GM19193 (cell line): ENCODE data around the gene SLC25A34.

Experiments
- POLR2A ChIP-seq: IDR thresholded peaks from 4 replicates; pipeline ENCODE4 v1.6.1; 2011; ENCODE audit not compliant: insufficient read depth, insufficient read length; ENCODE audit errors: extremely low read depth

The SLC25A34 gene

DNA sequence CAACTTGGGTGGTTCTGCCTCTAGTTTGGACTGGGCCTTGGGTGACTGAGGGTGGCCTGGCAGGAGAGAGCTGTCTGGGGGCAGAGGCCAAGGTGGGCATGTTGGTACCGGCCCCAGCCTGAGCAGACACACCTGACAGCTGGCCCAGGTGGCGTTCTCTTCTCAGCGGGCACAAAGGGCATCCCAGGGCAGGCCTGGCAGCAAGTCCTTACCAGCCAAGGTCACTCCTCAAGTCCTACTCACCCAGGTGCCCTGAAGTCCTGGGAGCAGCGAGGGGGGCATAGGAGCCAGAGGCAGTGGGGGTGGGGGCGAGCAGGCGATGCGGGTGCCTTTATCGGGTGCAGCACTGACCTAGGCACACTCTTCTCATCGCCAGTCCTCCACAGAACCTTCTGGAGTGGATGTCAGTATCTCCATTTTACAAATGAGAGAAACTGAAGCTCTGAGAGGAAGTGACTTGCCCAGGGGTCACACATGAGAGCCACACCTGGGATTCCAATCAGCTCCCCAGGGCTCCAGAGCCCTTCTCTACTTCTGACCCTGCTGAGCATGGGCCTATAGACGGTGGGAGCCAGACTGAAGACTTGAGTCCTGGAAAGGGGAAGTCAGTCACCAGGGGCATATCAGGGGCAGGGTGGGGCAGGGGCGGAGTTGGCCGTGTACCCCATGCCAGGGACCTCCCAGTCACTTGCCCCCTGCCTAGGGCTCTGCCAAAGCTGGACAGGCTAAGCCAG is 587 bp upstream of the SLC25A34 start:
- TF ChIP-seq POLR2A, result no peak

DNA sequence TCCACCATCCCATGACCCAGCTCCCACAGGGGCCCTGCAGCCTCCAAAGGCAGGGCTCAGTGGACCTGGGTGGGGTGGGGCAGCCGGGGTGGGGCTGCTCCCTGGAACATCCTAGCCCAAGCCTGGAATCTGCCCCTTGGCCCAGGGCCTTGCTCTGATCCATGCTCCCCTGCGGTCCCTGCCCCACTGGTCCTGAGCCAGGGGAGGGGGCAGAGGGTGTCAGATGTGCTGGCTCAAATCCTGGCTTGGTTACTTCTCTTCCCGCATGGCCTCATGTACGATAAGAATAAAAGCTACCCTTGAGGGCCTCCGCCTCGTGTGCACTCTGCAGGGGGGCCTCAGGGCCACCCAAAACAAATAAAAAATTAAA is 819 bp downstream of the SLC25A34 start:
- no peak for TF ChIP-seq POLR2A

DNA sequence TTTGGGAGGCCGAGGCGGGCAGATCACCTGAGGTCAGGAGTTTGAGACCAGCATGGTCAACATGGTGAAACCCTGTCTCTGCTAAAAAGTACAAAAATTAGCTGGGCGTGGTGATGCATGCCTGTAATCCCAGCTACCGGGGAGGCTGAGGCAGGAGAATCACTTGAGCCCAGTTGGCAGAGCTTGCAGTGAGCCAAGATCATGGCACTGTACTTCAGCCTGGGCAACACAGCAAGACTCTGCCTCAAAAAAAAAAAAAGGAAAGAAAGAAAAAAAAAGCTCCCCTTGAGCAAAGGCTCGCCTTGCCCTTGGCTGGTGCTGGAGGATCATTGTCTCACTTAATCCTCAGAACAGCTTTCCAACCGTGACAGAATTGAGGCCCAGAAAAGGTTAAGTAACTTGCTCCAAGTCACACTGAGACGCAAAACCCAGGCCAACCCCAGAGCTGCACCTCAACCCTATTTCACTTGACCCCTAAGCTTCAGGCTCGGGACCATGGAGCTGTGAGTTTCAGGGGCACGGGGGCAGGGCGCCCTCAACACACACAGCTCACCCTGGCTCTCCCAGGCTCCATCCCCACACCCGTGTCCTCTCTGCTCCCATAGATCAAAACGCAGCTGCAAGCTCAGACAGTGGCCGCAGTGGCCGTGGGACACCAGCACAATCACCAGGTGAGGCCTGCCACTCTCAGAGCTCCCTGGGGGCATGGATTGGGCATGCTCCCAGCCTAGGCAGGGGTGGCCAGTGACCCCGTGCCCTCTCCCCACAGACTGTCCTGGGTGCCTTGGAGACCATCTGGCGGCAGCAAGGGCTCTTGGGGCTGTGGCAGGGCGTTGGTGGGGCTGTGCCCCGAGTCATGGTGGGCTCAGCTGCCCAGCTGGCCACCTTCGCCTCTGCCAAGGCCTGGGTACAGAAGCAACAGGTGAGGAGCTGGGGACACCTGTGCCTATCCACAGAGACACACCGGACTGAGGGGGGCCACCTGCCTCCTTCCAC is 1.6 kb downstream of the SLC25A34 start:
- no peak for TF ChIP-seq POLR2A

DNA sequence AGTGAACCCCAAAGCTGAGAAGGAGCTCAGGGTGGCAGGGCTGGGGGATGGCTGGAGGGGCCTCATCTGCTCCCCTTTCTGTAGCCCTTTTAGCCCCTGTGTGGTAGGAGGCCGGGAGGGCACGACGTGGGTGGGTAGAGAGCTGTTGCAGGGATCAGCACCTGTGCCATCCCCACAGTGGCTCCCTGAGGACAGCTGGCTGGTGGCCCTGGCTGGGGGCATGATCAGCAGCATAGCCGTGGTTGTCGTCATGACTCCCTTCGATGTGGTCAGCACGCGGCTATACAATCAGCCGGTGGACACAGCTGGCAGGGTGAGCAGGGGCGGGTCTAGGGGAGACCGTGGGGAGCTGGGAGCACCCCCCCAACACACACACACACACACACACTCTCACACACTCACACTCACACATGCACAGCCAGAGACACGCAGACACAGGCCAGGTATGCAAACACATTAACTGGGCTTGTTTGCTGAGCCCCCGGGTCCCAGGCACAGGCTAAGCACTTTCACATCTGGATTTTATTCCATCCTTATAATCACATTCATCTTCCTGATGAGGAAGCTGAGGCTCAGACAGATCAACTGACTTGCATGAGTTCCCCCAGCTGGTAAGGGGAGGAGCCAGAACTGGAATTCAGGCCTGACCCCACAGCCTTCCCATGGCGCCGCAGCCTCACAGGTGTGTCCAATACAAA is 2.5 kb downstream of the SLC25A34 start:
- TF ChIP-seq POLR2A, result no peak

DNA sequence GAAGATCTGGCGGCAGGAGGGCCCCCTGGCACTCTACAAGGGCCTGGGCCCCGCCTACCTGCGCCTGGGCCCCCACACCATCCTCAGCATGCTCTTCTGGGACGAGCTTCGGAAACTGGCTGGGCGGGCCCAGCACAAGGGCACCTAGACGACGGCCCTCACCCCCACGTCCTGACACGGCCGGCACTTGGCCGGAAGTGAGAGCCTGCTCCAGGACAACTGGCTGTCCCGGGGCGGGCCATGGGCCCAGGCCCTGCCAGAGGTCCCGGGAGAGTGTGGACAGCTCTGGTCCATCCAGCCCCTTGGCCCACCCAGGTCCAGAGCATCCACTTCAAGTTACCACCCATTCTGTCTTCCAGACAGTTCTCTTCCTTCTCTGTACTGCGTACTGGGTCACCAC is 3.2 kb downstream of the SLC25A34 start:
- TF ChIP-seq POLR2A, result no peak

DNA sequence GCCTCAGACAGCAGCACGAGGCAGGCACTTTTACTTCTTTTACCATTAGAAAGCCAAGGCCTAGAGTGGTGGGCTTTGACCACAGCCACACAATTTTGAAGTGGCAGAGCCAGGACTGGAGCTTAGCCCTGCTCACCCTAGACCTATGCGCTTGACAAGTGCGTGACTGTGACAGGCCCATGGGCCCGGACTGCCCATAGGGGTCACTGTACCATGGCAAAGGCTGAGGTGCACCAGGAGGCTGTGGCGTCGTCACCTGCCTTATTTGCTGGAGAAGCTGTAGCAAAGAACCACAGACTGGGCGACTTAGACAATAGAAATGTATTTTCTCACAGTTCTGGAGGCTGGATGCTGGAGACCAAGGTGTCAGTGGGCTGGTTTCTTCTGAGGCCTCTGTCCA is 3.7 kb downstream of the SLC25A34 start:
- TF ChIP-seq POLR2A, result no peak

DNA sequence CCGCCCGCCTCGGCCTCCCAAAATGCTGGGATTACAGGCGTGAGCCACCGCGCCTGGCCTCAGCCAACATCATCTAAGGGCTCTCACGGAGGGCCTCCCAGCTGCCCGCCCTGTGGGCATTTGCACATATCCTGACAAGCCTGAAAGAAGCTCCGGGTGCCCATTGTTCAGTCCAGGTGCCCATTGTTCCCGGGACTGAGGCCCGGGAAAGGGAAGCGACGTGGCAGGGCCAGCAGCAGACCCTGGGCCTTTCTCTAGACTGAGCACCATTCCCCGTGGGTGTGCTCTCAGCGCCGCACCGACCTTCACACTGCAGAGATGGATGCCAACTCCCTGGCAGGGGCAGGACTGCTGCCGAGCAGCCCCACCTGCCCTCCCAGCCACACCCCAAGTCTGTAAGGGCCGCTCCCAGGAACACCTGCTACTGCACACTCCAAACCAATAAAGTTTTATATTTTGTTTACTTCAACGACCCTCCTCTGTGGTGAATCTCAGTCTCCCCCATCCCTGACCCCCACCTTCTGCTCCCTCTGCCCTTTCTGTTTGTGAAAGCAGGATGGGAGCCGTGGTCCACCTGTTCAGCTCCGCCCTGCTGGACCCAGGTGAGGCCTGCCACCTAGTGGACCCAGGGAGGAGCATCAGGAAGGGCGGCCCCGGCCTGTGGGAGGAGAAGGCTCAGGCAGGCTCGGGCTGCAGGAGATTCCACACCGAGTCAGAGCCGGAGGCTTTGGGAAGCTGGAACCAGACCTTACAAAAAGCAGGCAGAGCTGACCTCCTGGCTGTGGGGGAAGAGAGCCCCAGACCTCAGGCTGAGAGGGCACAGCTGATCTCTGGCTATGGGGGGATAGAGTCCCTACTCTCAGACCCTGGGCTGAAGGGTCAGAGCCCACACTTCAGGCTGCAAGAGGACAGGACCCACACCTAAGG is 5.1 kb downstream of the SLC25A34 start:
- TF ChIP-seq POLR2A, result no peak

DNA sequence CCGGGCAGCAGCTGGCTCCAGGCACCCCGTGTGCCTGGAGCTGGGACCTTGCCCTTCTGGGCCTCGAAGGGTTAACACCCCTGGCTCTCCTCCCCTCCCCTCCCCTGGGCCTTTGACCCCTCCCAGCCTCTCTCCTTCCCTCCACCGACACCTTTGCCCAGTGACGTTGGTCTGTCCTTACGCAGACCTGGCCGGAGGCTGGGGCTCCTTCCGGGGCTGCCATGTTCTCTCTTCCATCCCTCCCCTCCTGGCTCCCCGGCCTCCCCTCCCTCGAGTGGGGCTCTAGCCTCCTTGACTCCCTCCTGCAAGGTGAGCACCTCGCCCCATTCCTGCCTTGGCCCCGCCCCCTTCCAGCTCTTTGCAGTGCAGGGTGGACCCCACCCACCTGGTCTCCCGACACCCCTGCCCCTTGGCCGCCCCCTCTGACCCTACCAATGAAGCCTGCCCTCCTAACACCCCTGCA is 6.3 kb downstream of the SLC25A34 start, which contains the start of gene TMEM82:
TSS of gene TMEM82 (plus strand) at position 161 of the 463 bp plus-strand sequence. CDS start at position 222, 61 bp downstream.
- TF ChIP-seq POLR2A, result no peak

DNA sequence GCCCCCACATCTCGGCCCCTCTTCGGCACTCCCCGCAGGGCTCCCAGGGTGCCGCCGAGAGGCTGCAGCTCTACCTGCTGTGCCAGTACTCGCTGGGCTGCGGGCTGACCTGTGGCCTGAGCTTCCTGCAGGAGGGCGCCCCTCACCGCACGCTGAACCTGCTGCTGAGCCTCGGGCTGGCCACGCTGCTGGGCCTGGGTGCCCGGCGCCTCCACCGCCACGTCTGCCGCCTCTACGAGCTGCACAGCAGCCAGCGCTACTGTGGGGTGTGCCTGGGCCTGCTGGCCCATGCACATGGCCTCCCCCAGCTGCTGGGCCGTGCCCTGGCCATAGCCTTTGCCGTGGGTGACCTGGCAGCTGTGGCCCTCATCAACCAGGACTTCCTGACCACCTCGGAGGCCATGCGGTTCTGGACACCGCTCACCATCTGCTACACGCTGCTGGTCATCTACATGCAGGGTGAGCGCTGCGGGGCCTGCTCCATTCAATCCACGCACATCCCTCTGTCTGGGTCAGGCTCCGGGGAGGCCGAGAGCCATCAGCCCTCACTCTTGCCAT is 8.1 kb downstream of the SLC25A34 start:
- no peak for TF ChIP-seq POLR2A

DNA sequence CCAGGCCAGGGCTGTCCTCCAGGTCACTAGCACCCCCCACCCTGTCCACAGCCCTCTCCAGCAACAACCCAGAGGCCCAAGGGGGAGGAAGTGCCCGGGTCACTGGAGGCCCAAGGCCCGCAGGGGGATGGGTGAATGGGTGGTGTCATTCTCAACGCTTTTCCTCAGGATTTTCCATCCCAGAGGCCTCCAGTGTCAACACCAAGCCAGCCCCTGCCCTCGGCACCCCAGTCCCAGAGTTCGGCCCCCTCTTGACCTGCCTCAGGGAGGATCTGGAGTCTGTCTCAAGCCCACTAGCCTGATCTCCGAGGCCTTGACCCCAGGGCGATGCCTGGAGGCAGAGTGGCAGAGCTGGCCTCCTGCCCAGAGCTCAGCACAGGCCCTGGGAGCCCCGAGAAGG is 11.3 kb downstream of the SLC25A34 start:
- no peak for TF ChIP-seq POLR2A

DNA sequence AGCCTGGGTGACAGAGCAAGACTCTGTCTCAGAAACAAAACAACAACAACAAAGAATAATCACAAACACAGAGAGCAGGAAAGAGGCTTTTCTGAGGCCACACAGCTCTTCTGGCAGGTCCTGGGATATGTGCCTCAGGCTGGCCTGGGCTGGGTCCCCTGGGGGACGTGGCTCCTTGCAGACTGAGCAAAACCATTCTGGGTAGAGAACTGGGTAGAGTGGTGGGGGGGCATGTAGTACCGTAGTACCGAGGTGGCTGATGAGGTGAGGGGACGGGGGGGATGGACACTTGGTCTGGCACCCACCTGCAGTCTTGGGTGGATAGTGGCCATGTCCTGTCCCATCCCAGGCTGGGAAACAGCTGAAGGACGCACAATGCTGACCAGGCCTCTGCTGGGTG is 12.2 kb downstream of the SLC25A34 start:
- no peak for TF ChIP-seq POLR2A

DNA sequence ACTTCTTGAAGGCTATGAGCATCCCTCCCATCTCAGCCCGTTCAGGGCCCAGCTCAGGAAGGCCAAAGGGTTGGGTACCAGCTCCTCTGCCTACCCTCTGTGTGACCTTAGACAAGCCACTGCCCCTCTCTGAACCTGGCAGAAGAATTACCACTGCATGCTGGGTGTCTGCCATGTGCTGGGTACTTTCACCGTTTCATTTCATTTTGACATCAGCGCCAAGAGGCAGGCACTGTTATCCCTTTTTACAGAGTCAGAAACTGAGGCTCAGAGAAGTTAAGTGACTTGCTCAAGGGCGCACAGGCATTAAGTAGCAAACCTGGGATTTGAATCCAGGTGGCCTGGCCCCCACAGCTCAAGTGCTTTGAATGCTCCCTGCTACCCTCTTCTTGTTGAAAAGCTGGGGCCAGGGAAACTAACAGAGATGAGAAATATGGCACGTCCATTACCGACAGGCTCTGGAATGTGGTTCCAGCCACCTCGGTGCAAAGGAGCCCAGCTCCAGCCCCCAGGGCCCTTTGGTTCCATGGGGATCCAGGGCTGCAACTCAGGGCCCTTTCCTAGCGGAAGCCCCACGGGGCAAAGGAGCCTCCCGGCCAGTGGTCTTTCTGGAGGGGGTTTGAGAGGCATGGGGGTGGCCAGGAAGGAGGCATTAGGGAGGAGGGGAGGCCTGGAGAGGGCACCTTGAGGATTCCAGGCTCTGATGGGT is 12.8 kb downstream of the SLC25A34 start:
- TF ChIP-seq POLR2A, result no peak
